CD4-positive, alpha-beta T cell treated with Interleukin-2 at 100 ng/mL for 4 hours (primary cell): ENCODE data around the gene SSTR5.
"Not testable (repeated sequence)": the region's sequence is repeated elsewhere in the genome, so short reads cannot be mapped to it uniquely, and the experiment has no call there.

Experiments used
- DNase-seq: peaks from one replicate; pipeline ENCODE4 v3.0.0-alpha.2; 2020; ENCODE audit warnings: low spot score

Gene SSTR5

GRCh38 chr16:1075546-1075945 lies 3.0 kb downstream of the SSTR5 start:
- no peak for DNase-seq

GRCh38 chr16:1076801-1077576 lies 4.4 kb downstream of the SSTR5 start:
- DNase-seq = no peak

GRCh38 chr16:1077877-1078578 lies 5.5 kb downstream of the SSTR5 start:
- DNase-seq = no peak

GRCh38 chr16:1078579-1079021 lies 6.1 kb downstream of the SSTR5 start:
- DNase-seq = no peak

DNA sequence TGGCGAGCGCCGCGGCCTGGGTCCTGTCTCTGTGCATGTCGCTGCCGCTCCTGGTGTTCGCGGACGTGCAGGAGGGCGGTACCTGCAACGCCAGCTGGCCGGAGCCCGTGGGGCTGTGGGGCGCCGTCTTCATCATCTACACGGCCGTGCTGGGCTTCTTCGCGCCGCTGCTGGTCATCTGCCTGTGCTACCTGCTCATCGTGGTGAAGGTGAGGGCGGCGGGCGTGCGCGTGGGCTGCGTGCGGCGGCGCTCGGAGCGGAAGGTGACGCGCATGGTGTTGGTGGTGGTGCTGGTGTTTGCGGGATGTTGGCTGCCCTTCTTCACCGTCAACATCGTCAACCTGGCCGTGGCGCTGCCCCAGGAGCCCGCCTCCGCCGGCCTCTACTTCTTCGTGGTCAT lies 6.8 kb downstream of the SSTR5 start:
- no peak for DNase-seq

GRCh38 chr16:1079786-1080525 lies 7.4 kb downstream of the SSTR5 start:
- DNase-seq = no peak

DNA sequence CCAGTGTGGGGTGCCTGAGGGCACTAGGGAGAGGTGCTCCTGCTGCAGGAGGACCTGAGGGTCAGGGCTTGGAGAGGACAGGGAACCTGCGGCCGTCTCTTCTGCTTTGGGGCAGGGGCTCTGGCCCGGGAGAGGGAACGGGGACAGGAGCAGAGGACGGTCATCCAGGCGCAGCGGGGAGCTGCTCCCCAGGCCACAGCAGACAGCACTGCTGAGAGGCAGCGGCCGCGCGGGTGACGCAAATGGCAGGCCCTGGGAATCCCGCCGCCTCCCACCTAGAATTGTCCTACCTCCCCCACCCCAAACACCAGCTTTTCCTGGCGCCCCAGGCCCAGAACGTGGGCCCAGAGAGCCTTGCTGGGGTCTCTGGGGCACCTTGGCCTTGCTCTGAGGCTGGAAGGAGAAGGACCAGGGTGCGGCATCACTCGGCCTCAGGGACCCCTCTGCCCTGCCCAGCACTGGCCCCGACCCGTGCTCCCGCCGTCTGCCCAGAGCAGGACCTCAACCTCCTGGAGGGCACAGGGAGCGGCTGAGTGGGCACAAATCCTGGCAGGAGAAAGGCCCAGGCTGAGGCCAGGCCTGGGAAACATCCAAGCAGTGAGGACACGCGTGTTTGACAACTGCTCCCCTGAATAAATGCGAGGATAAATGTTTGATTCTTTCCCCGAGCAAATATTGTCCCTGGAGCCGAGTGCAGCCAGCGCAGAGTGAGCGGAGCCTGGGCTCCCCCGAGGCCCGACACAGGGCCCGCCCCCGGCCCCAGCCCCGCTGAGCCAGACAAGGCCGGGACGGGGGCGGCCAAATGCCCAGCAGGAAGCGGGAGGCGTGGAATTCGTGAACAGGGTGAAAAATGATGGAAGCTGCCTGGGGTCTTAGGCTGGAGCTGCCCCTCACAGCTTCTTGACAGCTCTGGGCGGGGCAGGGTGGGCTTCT lies 8.5 kb downstream of the SSTR5 start:
- no peak for DNase-seq

GRCh38 chr16:1081734-1082265 lies 9.3 kb downstream of the SSTR5 start:
- no peak for DNase-seq

- no peak for DNase-seq
These were observed 9.9 kb downstream of the SSTR5 start for GRCh38 chr16:1082266-1082951.

DNA sequence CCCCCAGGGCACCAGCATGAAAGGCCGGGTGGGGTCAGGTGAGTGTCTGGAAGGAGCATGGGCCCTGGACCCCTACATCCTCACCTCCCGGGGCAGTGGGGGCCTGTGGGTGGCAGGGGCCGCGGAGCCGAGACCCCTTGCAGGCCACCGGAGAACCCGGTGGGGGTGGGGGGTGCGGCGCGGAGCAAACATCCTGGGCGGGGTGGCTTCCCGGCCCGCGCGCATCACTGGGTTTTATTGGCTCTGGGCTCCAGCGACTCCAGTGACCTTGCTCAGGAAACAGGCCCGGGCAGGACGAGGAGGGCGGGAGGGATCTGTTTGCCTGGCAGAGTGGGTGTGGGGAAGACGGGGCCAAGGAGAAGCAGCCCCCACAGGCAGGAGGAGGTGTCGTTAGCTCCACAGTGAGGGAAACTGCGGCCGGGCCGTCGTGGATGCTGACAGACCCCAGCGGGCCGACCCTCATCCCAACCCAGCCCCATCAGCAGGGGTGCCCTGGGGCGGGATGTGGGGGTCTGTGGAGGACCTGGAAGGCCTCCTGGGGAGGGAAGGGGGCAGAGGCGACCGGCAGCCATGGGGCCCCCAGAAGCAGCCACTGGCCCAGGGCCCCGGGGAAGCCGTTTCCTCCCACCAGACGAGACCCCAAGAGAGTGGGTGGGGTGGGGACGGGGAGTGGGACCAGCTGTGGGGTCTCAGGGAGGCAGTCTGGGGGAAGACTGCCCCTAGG lies 10.6 kb downstream of the SSTR5 start:
- DNase-seq = no peak

- no peak for DNase-seq
These were observed 12.4 kb downstream of the SSTR5 start for GRCh38 chr16:1084971-1085370.

DNA sequence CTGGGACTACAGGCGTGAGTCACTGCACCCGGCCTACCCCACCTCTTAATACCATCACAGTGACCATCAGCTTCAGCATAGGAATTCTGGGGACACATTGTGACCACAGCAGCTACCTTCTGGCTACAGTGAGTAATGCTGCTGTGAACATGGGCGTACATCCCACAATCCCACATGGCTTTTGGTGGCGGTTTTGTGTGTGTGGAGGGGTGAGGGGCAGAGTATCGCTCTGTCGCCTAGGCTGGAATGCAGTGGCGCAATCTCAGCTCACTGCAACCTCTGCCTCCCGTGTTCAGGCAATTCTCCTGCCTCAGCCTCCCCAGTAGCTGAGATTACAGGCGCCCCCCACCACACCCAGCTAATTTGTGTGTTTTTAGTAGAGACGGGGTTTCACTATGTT lies 13.9 kb downstream of the SSTR5 start:
- DNase-seq = not testable (repeated sequence)

GRCh38 chr16:1088295-1089170 lies 16.0 kb downstream of the SSTR5 start:
- DNase-seq = no peak

GRCh38 chr16:1089439-1089821 lies 16.9 kb downstream of the SSTR5 start:
- DNase-seq = no peak

DNA sequence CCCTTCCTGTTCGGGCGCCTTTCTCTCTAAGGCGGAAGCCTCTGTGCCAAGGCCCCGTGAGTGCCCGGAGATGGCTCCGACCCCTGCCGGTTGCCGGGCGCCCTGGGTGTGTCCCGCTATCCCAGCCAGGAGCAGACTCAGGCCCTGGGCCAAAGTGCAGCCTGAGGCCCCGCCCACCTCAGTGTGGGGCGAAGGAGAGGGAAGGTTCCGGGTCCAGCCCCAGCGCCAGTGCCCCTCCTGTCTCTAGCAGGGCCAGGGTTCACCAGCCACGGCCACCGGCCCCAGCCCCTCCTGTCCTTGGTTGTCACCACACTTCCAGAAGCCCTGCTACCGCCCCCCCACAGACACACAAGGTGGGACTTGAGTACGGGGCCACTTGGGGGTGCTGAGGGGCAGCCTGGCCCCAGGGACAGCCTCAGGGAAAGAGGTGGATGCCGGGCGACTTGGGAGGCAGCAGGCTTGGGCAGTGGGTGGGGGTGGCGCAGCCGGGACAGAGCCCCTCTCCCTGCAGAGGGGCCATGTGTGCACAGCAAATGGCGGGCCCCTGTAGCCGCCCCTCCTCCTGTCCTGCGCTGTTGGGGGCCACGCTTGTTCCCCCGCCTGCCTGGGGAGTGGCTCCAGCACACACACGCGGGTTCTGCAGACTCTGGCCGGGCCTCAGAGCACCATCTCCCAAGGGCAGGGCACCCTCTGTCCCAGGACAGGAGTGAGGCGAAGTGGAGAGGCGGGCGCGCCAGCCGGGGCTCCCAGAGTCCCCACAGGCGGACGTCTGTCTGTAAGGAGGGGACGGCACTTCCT lies 17.5 kb downstream of the SSTR5 start:
- DNase-seq = no peak

- no peak for DNase-seq
These were observed 18.4 kb downstream of the SSTR5 start for GRCh38 chr16:1090620-1091587.

- no peak for DNase-seq
These were observed 19.5 kb downstream of the SSTR5 start for GRCh38 chr16:1091992-1092552.
